Adrenal gland (tissue), 12 donors: ENCODE measurements around the gene EDEM2. TPM values are rescaled to one million over a fixed set of nuclear protein-coding genes. Genes with fewer than 3 reads are reported as not detected.
A peak's percentile ranks its signal among the peaks of the same experiment; 100 is the strongest.

Source experiments
- DNase-seq, 7 donors: peaks; one replicate each; pipeline ENCODE4 v3.0.0-alpha.2; 2019 to 2020
- H3K27ac ChIP-seq, 5 donors: fragments of 200-600 bp; sonication (generic) in 4 of 5; 1 replicate in 3 of 5; 2 replicates in 2 of 5; pipeline versions ENCODE4 v1.5.1 to v1.8.0; 2016 to 2020; ENCODE audit warnings: mild to moderate bottlenecking in 1 of 5
- H3K27me3 ChIP-seq: fragments of 200-600 bp; 2 replicates; pipeline ENCODE4 v1.8.0; 2021
- H3K36me3 ChIP-seq, 2 donors: fragments of 200-600 bp; replicated peaks in 1 of 2; 1 replicate in 1 of 2; 2 replicates in 1 of 2; pipeline versions ENCODE4 v1.5.1 to v1.8.0; 2018 to 2022
- H3K4me1 ChIP-seq, 2 donors: fragments of 200-600 bp; replicated peaks in 1 of 2; 1 replicate in 1 of 2; 2 replicates in 1 of 2; pipeline versions ENCODE4 v1.5.1 to v1.8.0; 2018 to 2021
- H3K4me3 ChIP-seq, 4 donors: fragments of 200-600 bp; sonication (generic) in 3 of 4; one replicate each; pipeline ENCODE4 v1.5.1; 2016 to 2018
- H3K9me3 ChIP-seq, 3 donors: fragments of 200-600 bp; sonication (generic) in 1 of 3; replicated peaks in 1 of 3; 1 replicate in 2 of 3; 2 replicates in 1 of 3; pipeline versions ENCODE4 v1.5.1 to v1.8.0; 2016 to 2021
- POLR2A ChIP-seq, 2 donors: fragments of 450-650 bp; IDR thresholded peaks; one replicate each; pipeline ENCODE4 v1.6.1; 2017; ENCODE audit warnings: antibody characterized with exemption in 2 of 2, mild to moderate bottlenecking in 2 of 2, moderate library complexity in 1 of 2
- WGBS, 4 donors: extraction: QIAGEN DNeasy Blood & Tissue Kit in 2 of 4; methylation state at CpG; one replicate each; pipeline versions ENCODE4 v1.1.5 to v1.1.7; 2013 to 2017; 5-methylcytosine and 5-hydroxymethylcytosine counted together
- intact Hi-C, 2 donors: fragments of 100-400 bp; cut with DNase I; formaldehyde crosslinking; loops; one replicate each; pipeline versions ENCODE4 v1.14.1 to v1.15.0; 2022 to 2023
- polyA plus RNA-seq, 3 donors: library from polyadenylated mRNA; stranded (reverse); fragments of 200-250 nt in 2 of 3; fragments of 350-450 nt in 1 of 3; fragmentation: Illumina TruSeq in 1 of 3; extraction: RNeasy Lipid Tissue Mini Kit (QIAGEN cat#74804) in 1 of 3; gene quantifications; one replicate each; pipeline ENCODE4 v1.2.3, GENCODE V29; 2013 to 2014
- total RNA-seq, 9 donors: library from RNA; depleted of rRNA in 4 of 9; stranded (reverse); fragments of >200 nt in 4 of 9; fragments of 120-200 nt in 1 of 9; fragmentation: NEBNext Ultra II Directional in 1 of 9; extraction: Animal tissue kit (Norgen Biotek cat#: 25700) in 1 of 9; gene quantifications; one replicate each; pipeline versions ENCODE4 v1.1.0 to v1.2.4, GENCODE V29; 2013 to 2023
- TF ChIP-seq, protein P1 (sequence below), 6 experiments: fragments of 450-650 bp in 4 of 6; fragments of 200-600 bp in 2 of 6; sonication (generic) in 1 of 6; IDR thresholded peaks; 1 replicate in 5 of 6; 2 replicates in 1 of 6; pipeline versions ENCODE4 v1.5.1 to v1.8.0; 2016 to 2021; ENCODE audit warnings: antibody characterized with exemption in 6 of 6, mild to moderate bottlenecking in 2 of 6, moderate library complexity in 1 of 6
- donor health status: healthy with polysubstance abuse.
- donor health status: Bipolar disorder and iron deficiency.
- donor health status: DM: yes; HTN: yes; CAD: no.
- donor health status: DM: no; HTN: no; CAD: no.
- donor health status: DM: no; HTN: no; CAD: no.
- donor health status: DM: yes; HTN: yes; CAD: no.

Gene EDEM2
- total and polyA plus RNA-seq, 12 donors: 16.2 to 62.5 (median 37.5) TPM

DNA sequence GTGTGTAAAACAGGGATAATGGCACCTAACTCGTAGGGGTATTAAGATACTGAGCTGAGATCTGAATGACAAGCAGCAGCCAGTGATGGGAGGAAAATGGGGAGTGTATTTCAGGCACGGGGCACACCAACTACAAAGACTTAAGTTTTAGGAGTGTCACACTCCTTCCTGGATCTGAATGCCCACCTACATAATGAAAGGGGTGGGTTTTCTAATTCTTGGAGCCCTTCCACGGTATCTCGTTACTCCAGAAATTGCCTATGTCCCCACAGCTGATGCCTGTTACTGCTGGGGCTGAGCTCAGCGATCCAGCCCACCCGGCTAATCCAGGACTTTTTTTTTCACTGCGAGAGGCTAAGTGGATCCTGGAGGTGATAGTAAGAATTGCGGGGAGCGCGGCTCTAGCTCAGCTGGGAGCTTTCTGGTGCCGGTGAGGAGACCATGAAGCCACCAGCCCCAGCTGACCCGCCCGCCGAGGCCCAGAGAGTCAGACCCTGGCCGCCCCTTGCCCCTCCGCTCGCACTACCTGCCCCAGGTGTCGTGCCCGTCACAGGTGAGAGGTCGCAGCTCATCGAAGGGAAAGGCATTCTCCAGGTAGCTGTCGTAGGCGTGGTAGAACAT lies 727 bp downstream of the EDEM2 start:
- peak in 3 of 7 donors; percentile 26 to 42 (median 32) for DNase-seq
- Histone ChIP-seq H3K27me3 (no peaks in the 10 kb centered on the region), H3K36me3 (peaks cover 0 to 25% of the 10 kb centered on the region in 2 donors), H3K4me1 (peaks cover 10 to 24% of the 10 kb centered on the region in 2 donors), H3K9me3 (no peaks in the 10 kb centered on the region), H3K27ac (peak overlapping the region in 4 of 5 donors; percentile 12 to 88 (median 72)), H3K4me3 (peak overlapping the region; percentile 12 to 88 (median 62))
- intact Hi-C loops: loop anchor here (10.0 kb wide), 2 partner anchors 58 to 128 kb away; partner anchors contain the start of gene MMP24OS (in 1 of the 2)
- 6 to 8% (median 7%) methylated on average over 14 to 23 of the region's 23 CpGs for WGBS, 4 donors
- TF ChIP-seq, protein P1, sequence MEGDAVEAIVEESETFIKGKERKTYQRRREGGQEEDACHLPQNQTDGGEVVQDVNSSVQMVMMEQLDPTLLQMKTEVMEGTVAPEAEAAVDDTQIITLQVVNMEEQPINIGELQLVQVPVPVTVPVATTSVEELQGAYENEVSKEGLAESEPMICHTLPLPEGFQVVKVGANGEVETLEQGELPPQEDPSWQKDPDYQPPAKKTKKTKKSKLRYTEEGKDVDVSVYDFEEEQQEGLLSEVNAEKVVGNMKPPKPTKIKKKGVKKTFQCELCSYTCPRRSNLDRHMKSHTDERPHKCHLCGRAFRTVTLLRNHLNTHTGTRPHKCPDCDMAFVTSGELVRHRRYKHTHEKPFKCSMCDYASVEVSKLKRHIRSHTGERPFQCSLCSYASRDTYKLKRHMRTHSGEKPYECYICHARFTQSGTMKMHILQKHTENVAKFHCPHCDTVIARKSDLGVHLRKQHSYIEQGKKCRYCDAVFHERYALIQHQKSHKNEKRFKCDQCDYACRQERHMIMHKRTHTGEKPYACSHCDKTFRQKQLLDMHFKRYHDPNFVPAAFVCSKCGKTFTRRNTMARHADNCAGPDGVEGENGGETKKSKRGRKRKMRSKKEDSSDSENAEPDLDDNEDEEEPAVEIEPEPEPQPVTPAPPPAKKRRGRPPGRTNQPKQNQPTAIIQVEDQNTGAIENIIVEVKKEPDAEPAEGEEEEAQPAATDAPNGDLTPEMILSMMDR (IDR thresholded peaks at IDR 0.05): peak in 2 of 6 experiments; percentile 2 to 18
- TF ChIP-seq POLR2A (IDR thresholded peaks at IDR 0.05): no peak

DNA sequence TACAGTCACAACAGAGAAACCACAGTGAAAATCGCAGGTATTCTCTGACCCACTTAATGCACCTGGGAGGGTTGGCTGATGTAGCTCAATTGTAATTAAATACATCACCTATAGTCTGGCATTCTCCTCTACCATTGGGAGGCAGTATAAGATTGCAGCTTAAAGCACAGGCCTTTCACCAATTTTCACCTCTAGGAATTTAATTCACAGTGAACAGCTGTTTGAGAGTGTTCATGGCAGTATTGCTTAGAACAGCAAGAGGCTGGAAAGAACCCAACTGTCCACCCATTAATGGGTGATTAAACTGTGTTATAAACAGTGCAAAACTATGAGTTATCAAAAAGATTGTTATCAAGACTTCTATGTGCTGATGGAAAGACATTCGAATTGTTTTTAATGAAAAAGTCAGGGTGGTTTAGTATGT lies 2.0 kb downstream of the EDEM2 start:
- H3K4me3 ChIP-seq: no peak overlapping the region
- 31 to 39% (median 37%) methylated on average over 2 of the region's 2 CpGs for WGBS, 4 donors
- H3K9me3 ChIP-seq: no peaks in the 10 kb centered on the region
- TF ChIP-seq, protein P1 (IDR thresholded peaks at IDR 0.05): peak in 5 of 6 experiments; percentile 14 to 88 (median 51)
- no peak for TF ChIP-seq POLR2A (IDR thresholded peaks at IDR 0.05)
- peak overlapping the region in 2 of 5 donors; percentile 32 to 35 for H3K27ac ChIP-seq
- intact Hi-C loops: loop anchor here (10.0 kb wide), 2 partner anchors 60 to 130 kb away; partner anchors contain the start of gene MMP24OS (in 1 of the 2)
- H3K27me3 ChIP-seq: no peaks in the 10 kb centered on the region
- H3K4me1 ChIP-seq: peaks cover 10 to 24% of the 10 kb centered on the region in 2 donors
- DNase-seq: no peak
- H3K36me3 ChIP-seq: peaks cover 0 to 37% of the 10 kb centered on the region in 2 donors

DNA sequence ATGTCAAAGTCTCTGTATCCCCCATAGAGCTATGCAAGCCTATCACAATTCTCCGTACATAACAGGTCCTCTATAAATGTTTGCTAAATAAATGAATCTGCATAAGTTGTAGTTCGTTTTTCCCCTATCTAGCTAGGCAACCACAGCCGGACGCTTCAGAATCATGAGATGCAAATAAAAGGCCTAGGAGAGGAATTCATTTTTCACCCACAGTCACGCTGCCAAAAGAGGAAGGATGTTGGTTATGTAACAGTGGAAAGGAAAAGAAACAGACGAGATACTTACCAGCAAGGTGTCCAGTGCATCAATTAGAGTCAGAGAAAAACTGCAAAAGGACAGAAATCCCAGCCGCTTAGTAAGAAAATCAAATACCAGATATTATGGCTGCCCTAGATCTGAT lies 2.4 kb downstream of the EDEM2 start:
- Histone ChIP-seq H3K9me3 (no peaks in the 10 kb centered on the region), H3K4me1 (peaks cover 10 to 24% of the 10 kb centered on the region in 2 donors), H3K27me3 (no peaks in the 10 kb centered on the region), H3K27ac (peak overlapping the region in 1 of 5 donors; percentile 32), H3K36me3 (peaks cover 0 to 41% of the 10 kb centered on the region in 2 donors), H3K4me3 (no peak overlapping the region)
- no peak for DNase-seq
- intact Hi-C loops: loop anchor here (10.0 kb wide), 2 partner anchors 60 to 130 kb away; partner anchors contain the start of gene MMP24OS (in 1 of the 2)
- WGBS, 4 donors: 49 to 60% (median 52%) methylated on average over 7 of the region's 7 CpGs
- TF ChIP-seq, protein P1 (IDR thresholded peaks at IDR 0.05): no peak
- TF ChIP-seq POLR2A (IDR thresholded peaks at IDR 0.05): no peak

DNA sequence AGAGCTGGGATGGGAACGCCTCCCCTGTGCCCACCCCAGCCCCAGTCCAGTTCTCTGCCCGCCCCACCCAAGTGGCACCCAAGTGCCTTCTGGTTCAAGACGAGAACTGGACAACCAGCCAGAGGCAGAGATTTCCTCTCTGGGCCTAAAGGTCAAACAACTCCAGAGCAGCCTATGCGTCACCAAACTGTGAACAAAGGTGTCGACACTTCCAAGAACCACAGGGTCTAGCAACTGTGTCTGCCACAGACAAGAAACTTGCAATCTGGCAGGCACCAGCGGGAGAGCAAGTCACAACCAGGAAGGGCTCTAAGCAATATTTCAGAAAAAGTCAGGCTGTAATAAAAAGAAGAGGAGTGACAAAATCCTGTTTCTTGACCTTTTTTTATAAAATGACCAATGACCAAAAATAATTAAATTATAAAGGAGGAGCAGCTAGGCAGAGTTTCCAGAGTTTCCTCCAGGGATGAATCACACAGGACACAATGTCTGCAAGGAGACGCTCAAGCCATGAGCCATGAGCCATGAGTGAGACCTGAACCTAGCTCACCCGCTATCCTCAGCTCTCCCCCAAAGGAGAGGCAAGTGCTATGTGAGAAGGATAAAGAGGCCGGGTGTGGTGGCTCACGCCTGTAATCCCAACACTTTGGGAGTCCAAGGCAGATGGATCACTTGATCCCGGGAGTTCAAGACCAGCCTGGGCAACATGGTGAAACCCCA lies 11.1 kb downstream of the EDEM2 start:
- no peaks in the 10 kb centered on the region for H3K27me3 ChIP-seq
- no peaks in the 10 kb centered on the region for H3K9me3 ChIP-seq
- WGBS, 4 donors: 52 to 68% (median 65%) methylated on average over 10 to 11 of the region's 11 CpGs
- H3K36me3 ChIP-seq: peaks cover 0 to 51% of the 10 kb centered on the region in 2 donors
- H3K27ac ChIP-seq: peak overlapping the region; percentile 71 to 89 (median 72)
- TF ChIP-seq, protein P1 (IDR thresholded peaks at IDR 0.05): no peak
- no peak for TF ChIP-seq POLR2A (IDR thresholded peaks at IDR 0.05)
- intact Hi-C loops: no loop called here
- peaks cover 26 to 38% of the 10 kb centered on the region in 2 donors for H3K4me1 ChIP-seq
- H3K4me3 ChIP-seq: no peak overlapping the region
- DNase-seq: peak; percentile 33 to 87 (median 79)
